Ovary (tissue), 3 donors: ENCODE measurements around the gene CAVIN1.

Experiments
- POLR2A ChIP-seq: fragments of 450-650 bp; IDR thresholded peaks from one replicate; pipeline ENCODE4 v1.6.1; 2017; ENCODE audit warnings: antibody characterized with exemption, mild to moderate bottlenecking, moderate library complexity
- TF ChIP-seq, protein P1 (sequence below), 3 donors: fragments of 450-650 bp in 2 of 3; fragments of 200-600 bp in 1 of 3; IDR thresholded peaks; one replicate each; pipeline versions ENCODE4 v1.5.1 to v1.8.0; 2016 to 2022; ENCODE audit warnings: antibody characterized with exemption in 3 of 3, mild to moderate bottlenecking in 1 of 3
- donor health status: DM: no; HTN: no; CAD: no.

DNA sequence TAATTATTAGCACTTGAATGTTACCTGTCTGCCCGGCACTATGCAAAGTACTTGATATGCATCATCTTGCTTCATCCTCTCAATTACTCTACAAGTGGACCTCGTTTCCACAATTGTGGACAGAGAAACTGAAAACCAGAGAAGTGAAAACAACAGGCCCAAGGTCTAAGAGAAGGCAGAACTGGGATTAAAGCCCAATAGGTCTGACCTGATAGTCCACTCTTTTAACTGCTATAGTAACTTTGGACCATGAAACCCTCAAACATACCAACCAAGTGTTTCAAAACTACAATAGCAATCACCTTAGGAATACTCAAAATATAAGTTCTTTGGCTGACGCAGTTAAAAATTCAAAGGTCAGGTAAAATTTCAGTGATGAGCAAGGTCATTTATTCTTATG is 42.1 kb downstream of the CAVIN1 start:
- TF ChIP-seq, protein P1, sequence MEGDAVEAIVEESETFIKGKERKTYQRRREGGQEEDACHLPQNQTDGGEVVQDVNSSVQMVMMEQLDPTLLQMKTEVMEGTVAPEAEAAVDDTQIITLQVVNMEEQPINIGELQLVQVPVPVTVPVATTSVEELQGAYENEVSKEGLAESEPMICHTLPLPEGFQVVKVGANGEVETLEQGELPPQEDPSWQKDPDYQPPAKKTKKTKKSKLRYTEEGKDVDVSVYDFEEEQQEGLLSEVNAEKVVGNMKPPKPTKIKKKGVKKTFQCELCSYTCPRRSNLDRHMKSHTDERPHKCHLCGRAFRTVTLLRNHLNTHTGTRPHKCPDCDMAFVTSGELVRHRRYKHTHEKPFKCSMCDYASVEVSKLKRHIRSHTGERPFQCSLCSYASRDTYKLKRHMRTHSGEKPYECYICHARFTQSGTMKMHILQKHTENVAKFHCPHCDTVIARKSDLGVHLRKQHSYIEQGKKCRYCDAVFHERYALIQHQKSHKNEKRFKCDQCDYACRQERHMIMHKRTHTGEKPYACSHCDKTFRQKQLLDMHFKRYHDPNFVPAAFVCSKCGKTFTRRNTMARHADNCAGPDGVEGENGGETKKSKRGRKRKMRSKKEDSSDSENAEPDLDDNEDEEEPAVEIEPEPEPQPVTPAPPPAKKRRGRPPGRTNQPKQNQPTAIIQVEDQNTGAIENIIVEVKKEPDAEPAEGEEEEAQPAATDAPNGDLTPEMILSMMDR (IDR thresholded peaks at IDR 0.05), result no peak
- no peak for TF ChIP-seq POLR2A
